GM12878 (cell line): ENCODE measurements around the gene RFX5. TPM values are rescaled to one million over a fixed set of nuclear protein-coding genes. Genes with fewer than 3 reads are reported as not detected.

Experiments
- ZBTB11 ChIP-seq: fragments of 450-650 bp; formaldehyde crosslinking; IDR thresholded peaks from 2 replicates; pipeline ENCODE4 v1.5.0; 2022; ENCODE audit warnings: mild to moderate bottlenecking, missing genetic modification characterization
- polyA plus RNA-seq, 11 experiments: library from polyadenylated mRNA; depleted of rRNA in 4 of 11; unstranded in 6 of 11; stranded (reverse) in 5 of 11; fragments of >200 nt; fragmentation: Nextera tagmentation in 4 of 11; fragmentation: Illumina TruSeq in 1 of 11; extraction: Ambion mirVana in 4 of 11; extraction: Trizol in 1 of 11; gene quantifications; 1 replicate in 1 of 11; 2 replicates in 10 of 11; pipeline versions ENCODE4 v1.2.1 to v1.2.3, GENCODE V29; 2011 to 2016; ENCODE audit warnings: inconsistent platforms in 2 of 11, missing spikeins in 2 of 11, low read depth in 1 of 11
- total RNA-seq, 4 experiments: library from RNA; depleted of rRNA in 3 of 4; stranded (reverse); fragments of >200 nt in 3 of 4; fragmentation: Illumina TruSeq in 1 of 4; extraction: Trizol in 1 of 4; gene quantifications; 2 replicates each; pipeline versions ENCODE4 v1.2.1 to v1.2.3, GENCODE V29; 2013 to 2021
- TF ChIP-seq, protein P1 (sequence below), 3 experiments: IDR thresholded peaks in 2 of 3; conservative IDR thresholded peaks in 1 of 3; 2 replicates each; pipeline ENCODE4 v1.5.1; 2011; ENCODE audit warnings: low read depth in 3 of 3, low read length in 3 of 3, mild to moderate bottlenecking in 3 of 3, control low read depth in 2 of 3, moderate library complexity in 2 of 3, inconsistent platforms in 1 of 3, mixed read lengths in 1 of 3; ENCODE audit not compliant: control insufficient read depth in 2 of 3, insufficient read depth in 1 of 3; ENCODE audit errors: extremely low read depth in 1 of 3
- TF ChIP-seq, protein P2 (sequence below): IDR thresholded peaks from 2 replicates; pipeline ENCODE4 v1.6.1; 2011; ENCODE audit warnings: borderline replicate concordance, low read depth, mild to moderate bottlenecking, moderate library complexity, low read length; ENCODE audit not compliant: insufficient read depth, poor library complexity, severe bottlenecking

Gene RFX5
- total and polyA plus RNA-seq, 10 of the 15 experiments (the other 5 are each of a cell fraction or from before 2014, with no cell fraction given): 14.1 to 198 (median 124) TPM

DNA sequence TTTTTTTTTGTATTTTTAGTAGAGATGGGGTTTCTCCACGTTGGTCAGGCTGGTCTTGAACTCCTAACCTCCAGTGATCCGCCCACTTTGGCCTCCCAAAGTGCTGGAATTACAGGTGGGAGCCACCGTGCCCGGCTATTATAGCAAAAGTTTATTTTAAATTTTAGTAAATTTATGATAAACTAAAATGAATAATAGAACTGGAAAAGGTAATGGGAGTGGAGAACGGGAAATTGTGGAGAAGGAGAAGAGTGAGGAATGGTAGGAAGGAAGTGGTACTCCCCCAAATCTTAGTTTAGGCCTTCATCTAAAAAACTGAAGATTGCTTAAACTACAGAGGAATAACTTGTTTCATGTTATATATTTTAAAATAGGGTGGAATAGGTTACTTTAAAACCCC, 12.2 kb downstream of the RFX5 start (continued):
- TF ChIP-seq ZBTB11 (CRISPR knock-in tag): no peak
- TF ChIP-seq, protein P1, sequence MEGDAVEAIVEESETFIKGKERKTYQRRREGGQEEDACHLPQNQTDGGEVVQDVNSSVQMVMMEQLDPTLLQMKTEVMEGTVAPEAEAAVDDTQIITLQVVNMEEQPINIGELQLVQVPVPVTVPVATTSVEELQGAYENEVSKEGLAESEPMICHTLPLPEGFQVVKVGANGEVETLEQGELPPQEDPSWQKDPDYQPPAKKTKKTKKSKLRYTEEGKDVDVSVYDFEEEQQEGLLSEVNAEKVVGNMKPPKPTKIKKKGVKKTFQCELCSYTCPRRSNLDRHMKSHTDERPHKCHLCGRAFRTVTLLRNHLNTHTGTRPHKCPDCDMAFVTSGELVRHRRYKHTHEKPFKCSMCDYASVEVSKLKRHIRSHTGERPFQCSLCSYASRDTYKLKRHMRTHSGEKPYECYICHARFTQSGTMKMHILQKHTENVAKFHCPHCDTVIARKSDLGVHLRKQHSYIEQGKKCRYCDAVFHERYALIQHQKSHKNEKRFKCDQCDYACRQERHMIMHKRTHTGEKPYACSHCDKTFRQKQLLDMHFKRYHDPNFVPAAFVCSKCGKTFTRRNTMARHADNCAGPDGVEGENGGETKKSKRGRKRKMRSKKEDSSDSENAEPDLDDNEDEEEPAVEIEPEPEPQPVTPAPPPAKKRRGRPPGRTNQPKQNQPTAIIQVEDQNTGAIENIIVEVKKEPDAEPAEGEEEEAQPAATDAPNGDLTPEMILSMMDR (IDR thresholded peaks at IDR 0.05 in 2 of 3, conservative IDR thresholded peaks at IDR 0.05 in 1 of 3; ENCODE audit: control insufficient read depth in 2 of 3, extremely low read depth in 1 of 3, insufficient read depth in 1 of 3, low read depth in 3 of 3, low read length in 3 of 3): no peak
- TF ChIP-seq, protein P2, sequence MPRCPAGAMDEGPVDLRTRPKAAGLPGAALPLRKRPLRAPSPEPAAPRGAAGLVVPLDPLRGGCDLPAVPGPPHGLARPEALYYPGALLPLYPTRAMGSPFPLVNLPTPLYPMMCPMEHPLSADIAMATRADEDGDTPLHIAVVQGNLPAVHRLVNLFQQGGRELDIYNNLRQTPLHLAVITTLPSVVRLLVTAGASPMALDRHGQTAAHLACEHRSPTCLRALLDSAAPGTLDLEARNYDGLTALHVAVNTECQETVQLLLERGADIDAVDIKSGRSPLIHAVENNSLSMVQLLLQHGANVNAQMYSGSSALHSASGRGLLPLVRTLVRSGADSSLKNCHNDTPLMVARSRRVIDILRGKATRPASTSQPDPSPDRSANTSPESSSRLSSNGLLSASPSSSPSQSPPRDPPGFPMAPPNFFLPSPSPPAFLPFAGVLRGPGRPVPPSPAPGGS: no peak
